Naive thymus-derived CD4-positive, alpha-beta T cell (primary cell): Measurements from ENCODE around the gene MAML2. TPM values are rescaled to one million over a fixed set of nuclear protein-coding genes. Genes with fewer than 3 reads are reported as not detected.

Source experiments
- ATAC-seq: fragments of 150-1000 bp; cut with Tn5 transposase; 2 replicates; pipeline ENCODE4 v1.10.0; 2021; ENCODE audit warnings: mild to moderate bottlenecking, moderate library complexity
- CTCF ChIA-PET: fragments of 350-600 bp; sonication (Branson Sonifier 250); formaldehyde crosslinking; loops from one replicate; lab custom pipeline; 2021; ENCODE audit warnings: antibody characterized with exemption; lab: Charles Lee
- POLR2A ChIA-PET: fragments of 350-600 bp; sonication (Branson Sonifier 250); formaldehyde crosslinking; loops from one replicate; lab custom pipeline; 2021; ENCODE audit warnings: antibody characterized with exemption, inconsistent platforms; lab: Charles Lee
- DNase-seq, 9 donors: peaks; one replicate each; pipeline versions ENCODE4 v3.0.0 to v3.0.0-alpha.2; 2020 to 2022; ENCODE audit warnings: mixed read lengths in 1 of 9
- H3K27ac ChIP-seq: one replicate; pipeline ENCODE4 v1.7.0; 2013; ENCODE audit warnings: mild to moderate bottlenecking, low read depth, low read length, moderate library complexity
- H3K27me3 ChIP-seq, 2 donors: one replicate each; pipeline ENCODE4 v1.7.0; 2013; ENCODE audit warnings: low read length in 2 of 2, mild to moderate bottlenecking in 2 of 2, moderate library complexity in 2 of 2; ENCODE audit not compliant: control insufficient read depth in 2 of 2, insufficient read depth in 2 of 2
- H3K36me3 ChIP-seq, 3 experiments: 1 replicate in 2 of 3; 2 replicates in 1 of 3; pipeline ENCODE4 v1.7.0; 2013; ENCODE audit warnings: low read length in 3 of 3, mild to moderate bottlenecking in 3 of 3, moderate library complexity in 1 of 3; ENCODE audit not compliant: insufficient read depth in 3 of 3, control insufficient read depth in 2 of 3
- H3K4me1 ChIP-seq, 2 donors: one replicate each; pipeline ENCODE4 v1.7.0; 2013; ENCODE audit warnings: low read length in 2 of 2, mild to moderate bottlenecking in 2 of 2, moderate library complexity in 1 of 2; ENCODE audit not compliant: control insufficient read depth in 2 of 2, insufficient read depth in 2 of 2
- H3K4me3 ChIP-seq: 2 replicates; pipeline ENCODE4 v1.7.0; 2013; ENCODE audit warnings: mild to moderate bottlenecking, low read length
- H3K9me3 ChIP-seq, 3 experiments: 1 replicate in 2 of 3; 2 replicates in 1 of 3; pipeline ENCODE4 v1.7.0; 2013; ENCODE audit warnings: low read length in 3 of 3; ENCODE audit not compliant: control insufficient read depth in 2 of 3
- H3K27ac Mint-ChIP-seq, 9 donors: one replicate each; pipeline ENCODE4 v1.8.0; 2020 to 2022; ENCODE audit warnings: mixed read lengths in 9 of 9, mild to moderate bottlenecking in 8 of 9, moderate library complexity in 5 of 9, inconsistent platforms in 2 of 9
- H3K27me3 Mint-ChIP-seq, 5 donors: one replicate each; pipeline ENCODE4 v1.8.0; 2021 to 2022; ENCODE audit warnings: mixed read lengths in 5 of 5, mild to moderate bottlenecking in 1 of 5
- H3K36me3 Mint-ChIP-seq, 5 donors: one replicate each; pipeline ENCODE4 v1.8.0; 2020 to 2022; ENCODE audit warnings: mixed read lengths in 5 of 5, mild to moderate bottlenecking in 3 of 5, inconsistent platforms in 1 of 5
- H3K4me1 Mint-ChIP-seq, 7 donors: one replicate each; pipeline ENCODE4 v1.8.0; 2020 to 2022; ENCODE audit warnings: mixed read lengths in 7 of 7, mild to moderate bottlenecking in 3 of 7, inconsistent platforms in 1 of 7
- H3K4me3 Mint-ChIP-seq, 10 donors: one replicate each; pipeline ENCODE4 v1.8.0; 2020 to 2022; ENCODE audit warnings: mild to moderate bottlenecking in 10 of 10, mixed read lengths in 10 of 10, moderate library complexity in 6 of 10, inconsistent platforms in 2 of 10
- H3K9me3 Mint-ChIP-seq, 11 donors: one replicate each; pipeline ENCODE4 v1.8.0; 2020 to 2022; ENCODE audit warnings: mixed read lengths in 11 of 11, mild to moderate bottlenecking in 4 of 11, inconsistent platforms in 1 of 11, moderate library complexity in 1 of 11
- intact Hi-C, 2 donors: fragments of 100-400 bp; cut with micrococcal nuclease; formaldehyde crosslinking; loops; one replicate each; pipeline ENCODE4 v1.15.1; 2023
- polyA plus RNA-seq, 2 donors: library from polyadenylated mRNA; unstranded; fragments of 300-500 nt; fragmentation: Illumina TruSeq; gene quantifications; one replicate each; pipeline ENCODE4 v1.2.3, GENCODE V29; 2021
- total RNA-seq, 6 experiments: library from RNA in 5 of 6; stranded (reverse) in 5 of 6; gene quantifications; 1 replicate in 5 of 6; 2 replicates in 1 of 6; pipeline ENCODE4 v1.2.3 and lab custom pipeline; 2021 to 2026

Gene MAML2
- total and polyA plus RNA-seq, 7 experiments from 2014 or later: 12.6 to 81.3 (median 52.5) TPM

GRCh38 chr11:96328395-96329010, 14.5 kb downstream of the MAML2 start:
- peaks cover 5 to 63% (median 43%) of the 10 kb centered on the region in 5 donors for H3K36me3 Mint-ChIP-seq
- intact Hi-C loops: no loop called here
- peak overlapping the region in 6 of 9 donors; percentile 32 to 83 (median 66) for H3K27ac Mint-ChIP-seq
- Histone ChIP-seq H3K27me3 (no peaks in the 10 kb centered on the region), H3K4me3 (no peak overlapping the region), H3K27ac (no peak overlapping the region), H3K4me1 (peaks cover 0 to 68% of the 10 kb centered on the region in 2 donors), H3K9me3 (no peaks in the 10 kb centered on the region), H3K36me3 (no peaks in the 10 kb centered on the region)
- peak overlapping the region in 4 of 10 donors; percentile 1 to 96 (median 27) for H3K4me3 Mint-ChIP-seq
- ChIA-PET POLR2A (interaction anchor here (0.6 to 1.0 kb wide), 3 partner anchors 9 to 13 kb away, joined by 3 to 4 read pairs (median 3); no protein-coding TSS in a partner anchor), CTCF (interaction anchor here (0.7 kb wide), 1 partner anchor 57 kb away, joined by 3 read pairs; no protein-coding TSS in a partner anchor)
- H3K9me3 Mint-ChIP-seq: no peaks in the 10 kb centered on the region
- DNase-seq: no peak
- H3K4me1 Mint-ChIP-seq: peaks cover 59 to 99% (median 84%) of the 10 kb centered on the region in 7 donors
- no peak for ATAC-seq
- no peaks in the 10 kb centered on the region for H3K27me3 Mint-ChIP-seq

GRCh38 chr11:96326959-96327358, 16.0 kb downstream of the MAML2 start:
- peaks cover 9 to 71% (median 49%) of the 10 kb centered on the region in 5 donors for H3K36me3 Mint-ChIP-seq
- no peaks in the 10 kb centered on the region for H3K9me3 Mint-ChIP-seq
- no peaks in the 10 kb centered on the region for H3K27me3 Mint-ChIP-seq
- Histone ChIP-seq H3K4me1 (peaks cover 0 to 55% of the 10 kb centered on the region in 2 donors), H3K4me3 (no peak overlapping the region), H3K9me3 (no peaks in the 10 kb centered on the region), H3K27ac (no peak overlapping the region), H3K27me3 (no peaks in the 10 kb centered on the region), H3K36me3 (no peaks in the 10 kb centered on the region)
- H3K4me1 Mint-ChIP-seq: peaks cover 50 to 99% (median 83%) of the 10 kb centered on the region in 7 donors
- ChIA-PET POLR2A (interaction anchor here (1.0 kb wide), 1 partner anchor 11 kb away, joined by 3 read pairs; no protein-coding TSS in a partner anchor), CTCF (interaction anchor here (0.6 kb wide), 1 partner anchor 284 kb away, joined by 3 read pairs; no protein-coding TSS in a partner anchor)
- peak overlapping the region in 3 of 10 donors; percentile 18 to 56 (median 54) for H3K4me3 Mint-ChIP-seq
- ATAC-seq (no peak), DNase-seq (no peak)
- intact Hi-C loops: no loop called here
- H3K27ac Mint-ChIP-seq: peak overlapping the region in 5 of 9 donors; percentile 19 to 70 (median 60)

- Mint-ChIP-seq H3K4me1 (peaks cover 35 to 99% (median 90%) of the 10 kb centered on the region in 7 donors), H3K27me3 (no peaks in the 10 kb centered on the region)
Measured at GRCh38 chr11:96324912-96325311, 18.1 kb downstream of the MAML2 start.

GRCh38 chr11:96323642-96323985, 19.4 kb downstream of the MAML2 start:
- Histone ChIP-seq H3K4me3 (no peak overlapping the region), H3K27ac (no peak overlapping the region), H3K36me3 (no peaks in the 10 kb centered on the region), H3K27me3 (no peaks in the 10 kb centered on the region), H3K9me3 (no peaks in the 10 kb centered on the region), H3K4me1 (peaks cover 4 to 57% of the 10 kb centered on the region in 2 donors)
- POLR2A ChIA-PET: interaction anchor here (1.0 to 1.5 kb wide), 3 partner anchors 8 to 19 kb away, joined by 3 read pairs; no protein-coding TSS in a partner anchor
- DNase-seq (no peak), ATAC-seq (no peak)
- peaks cover 13 to 78% (median 41%) of the 10 kb centered on the region in 5 donors for H3K36me3 Mint-ChIP-seq
- peak overlapping the region in 7 of 9 donors; percentile 15 to 81 (median 70) for H3K27ac Mint-ChIP-seq
- peak overlapping the region in 4 of 10 donors; percentile 18 to 59 (median 56) for H3K4me3 Mint-ChIP-seq
- no peaks in the 10 kb centered on the region for H3K9me3 Mint-ChIP-seq
- no peaks in the 10 kb centered on the region for H3K27me3 Mint-ChIP-seq
- peaks cover 30 to 99% (median 90%) of the 10 kb centered on the region in 7 donors for H3K4me1 Mint-ChIP-seq
- intact Hi-C loops: no loop called here
- CTCF ChIA-PET: interaction anchor here (1.1 kb wide), 2 partner anchors 13 to 16 kb away, joined by 3 read pairs; no protein-coding TSS in a partner anchor

More at GRCh38 chr11:96324912-96325311, 18.1 kb downstream of the MAML2 start:
- Mint-ChIP-seq H3K36me3 (peaks cover 13 to 79% (median 51%) of the 10 kb centered on the region in 5 donors), H3K27ac (peak overlapping the region in 7 of 9 donors; percentile 4 to 89 (median 70)), H3K9me3 (no peaks in the 10 kb centered on the region), H3K4me3 (peak overlapping the region in 5 of 10 donors; percentile 2 to 56 (median 23))
- H3K4me3 ChIP-seq: no peak overlapping the region
- no peaks in the 10 kb centered on the region for H3K27me3 ChIP-seq
- ChIA-PET POLR2A (interaction anchor here (0.5 to 1.1 kb wide), 3 partner anchors 23 to 1053 kb away, joined by 3 to 4 read pairs (median 3); no protein-coding TSS in a partner anchor), CTCF (interaction anchor here (0.7 to 1.0 kb wide), 2 partner anchors 311 to 1028 kb away, joined by 3 read pairs; no protein-coding TSS in a partner anchor)
- intact Hi-C loops: loop anchor here in 1 of 2 donors (1.0 kb wide), 2 partner anchors 9 to 10 kb away; no protein-coding TSS in a partner anchor
- H3K27ac ChIP-seq: peak overlapping the region; percentile 8
- H3K9me3 ChIP-seq: no peaks in the 10 kb centered on the region
- peaks cover 0 to 56% of the 10 kb centered on the region in 2 donors for H3K4me1 ChIP-seq
- DNase-seq (no peak), ATAC-seq (no peak)
- H3K36me3 ChIP-seq: no peaks in the 10 kb centered on the region

GRCh38 chr11:96322775-96323641, 20.0 kb downstream of the MAML2 start:
- Histone ChIP-seq H3K27me3 (no peaks in the 10 kb centered on the region), H3K27ac (no peak overlapping the region), H3K9me3 (no peaks in the 10 kb centered on the region), H3K4me1 (peaks cover 10 to 63% of the 10 kb centered on the region in 2 donors), H3K4me3 (no peak overlapping the region), H3K36me3 (no peaks in the 10 kb centered on the region)
- Mint-ChIP-seq H3K27ac (peak overlapping the region in 6 of 9 donors; percentile 15 to 81 (median 62)), H3K36me3 (peaks cover 13 to 73% (median 39%) of the 10 kb centered on the region in 5 donors), H3K9me3 (no peaks in the 10 kb centered on the region), H3K4me1 (peaks cover 36 to 99% (median 90%) of the 10 kb centered on the region in 7 donors), H3K27me3 (no peaks in the 10 kb centered on the region), H3K4me3 (peak overlapping the region in 3 of 10 donors; percentile 18 to 59 (median 56))
- intact Hi-C loops: no loop called here
- no peak for ATAC-seq
- ChIA-PET POLR2A (interaction anchor here (0.5 to 1.5 kb wide), 5 partner anchors 8 to 1023 kb away, joined by 3 to 5 read pairs (median 3); partner anchors contain the start of gene MAML2), CTCF (interaction anchor here (1.1 kb wide), 2 partner anchors 12 to 17 kb away, joined by 3 read pairs; no protein-coding TSS in a partner anchor)
- no peak for DNase-seq
